Fibroblast of villous mesenchyme (primary cell): Measurements from ENCODE around the gene MICALL2. TPM values are rescaled to one million over a fixed set of nuclear protein-coding genes. Genes with fewer than 3 reads are reported as not detected.
A peak's percentile ranks its signal among the peaks of the same experiment; 100 is the strongest.

Experiments
- DNase-seq: peaks from one replicate; pipeline ENCODE4 v3.0.0-alpha.2; 2010; ENCODE audit warnings: low read depth
- H3K4me3 ChIP-seq: 2 replicates; pipeline ENCODE4 v1.5.1; 2011; ENCODE audit warnings: low read depth, mild to moderate bottlenecking, low read length
- total RNA-seq: library from RNA; depleted of rRNA; stranded (reverse); fragments of >200 nt; gene quantifications from 2 replicates; pipeline ENCODE4 v1.2.3, GENCODE V29; 2012
- TF ChIP-seq, protein P1 (sequence below): IDR thresholded peaks from 2 replicates; pipeline ENCODE4 v1.5.1; 2012; ENCODE audit warnings: low read depth, mild to moderate bottlenecking, low read length; ENCODE audit not compliant: insufficient read depth

The MICALL2 gene
- total RNA-seq, 1 donor, result 34.5 TPM

DNA sequence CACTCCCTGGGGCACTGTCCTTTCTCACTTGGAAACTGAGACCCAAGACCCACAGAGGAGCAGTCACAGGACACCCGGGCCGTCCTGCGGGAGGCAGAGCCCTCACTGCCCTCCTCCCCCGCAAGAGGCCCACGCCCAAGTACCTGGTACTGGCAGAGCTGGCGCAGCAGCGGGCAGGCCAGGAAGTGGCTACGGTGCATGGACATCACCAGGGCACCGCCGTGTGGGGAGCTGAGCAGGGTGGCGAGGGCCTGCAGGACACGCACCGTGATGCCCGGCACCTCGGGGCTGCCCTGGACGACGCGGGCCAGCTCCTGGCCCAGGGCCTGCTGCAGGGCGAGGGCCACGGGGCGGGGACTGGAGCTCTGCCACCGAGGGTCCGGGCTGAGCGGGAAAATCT is 20.0 kb upstream of the MICALL2 start:
- H3K4me3 ChIP-seq, result no peak overlapping the region
- DNase-seq, result no peak
- TF ChIP-seq, protein P1, sequence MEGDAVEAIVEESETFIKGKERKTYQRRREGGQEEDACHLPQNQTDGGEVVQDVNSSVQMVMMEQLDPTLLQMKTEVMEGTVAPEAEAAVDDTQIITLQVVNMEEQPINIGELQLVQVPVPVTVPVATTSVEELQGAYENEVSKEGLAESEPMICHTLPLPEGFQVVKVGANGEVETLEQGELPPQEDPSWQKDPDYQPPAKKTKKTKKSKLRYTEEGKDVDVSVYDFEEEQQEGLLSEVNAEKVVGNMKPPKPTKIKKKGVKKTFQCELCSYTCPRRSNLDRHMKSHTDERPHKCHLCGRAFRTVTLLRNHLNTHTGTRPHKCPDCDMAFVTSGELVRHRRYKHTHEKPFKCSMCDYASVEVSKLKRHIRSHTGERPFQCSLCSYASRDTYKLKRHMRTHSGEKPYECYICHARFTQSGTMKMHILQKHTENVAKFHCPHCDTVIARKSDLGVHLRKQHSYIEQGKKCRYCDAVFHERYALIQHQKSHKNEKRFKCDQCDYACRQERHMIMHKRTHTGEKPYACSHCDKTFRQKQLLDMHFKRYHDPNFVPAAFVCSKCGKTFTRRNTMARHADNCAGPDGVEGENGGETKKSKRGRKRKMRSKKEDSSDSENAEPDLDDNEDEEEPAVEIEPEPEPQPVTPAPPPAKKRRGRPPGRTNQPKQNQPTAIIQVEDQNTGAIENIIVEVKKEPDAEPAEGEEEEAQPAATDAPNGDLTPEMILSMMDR, result no peak

DNA sequence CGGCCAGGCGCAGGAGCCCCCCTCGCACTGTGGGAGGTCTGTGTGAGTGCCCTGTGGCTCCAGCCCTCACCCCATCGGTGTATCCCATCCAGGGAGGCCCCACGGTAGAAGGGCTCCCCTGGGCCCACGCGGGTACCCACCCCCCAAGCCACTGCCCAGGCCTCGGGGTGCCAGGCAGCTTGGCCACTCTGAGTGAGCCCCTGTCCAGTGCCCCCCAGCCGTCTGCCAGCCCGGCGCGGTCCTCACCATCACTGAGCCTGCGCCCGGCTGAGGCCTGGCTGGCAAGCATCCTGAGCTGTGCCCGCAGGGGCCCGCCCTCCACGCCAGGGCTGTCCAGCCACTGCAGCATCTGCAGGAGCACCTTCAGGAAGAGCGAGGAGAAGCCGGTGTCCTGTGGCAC is 19.2 kb upstream of the MICALL2 start:
- TF ChIP-seq, protein P1, result no peak
- DNase-seq, result no peak
- no peak overlapping the region for H3K4me3 ChIP-seq

DNA sequence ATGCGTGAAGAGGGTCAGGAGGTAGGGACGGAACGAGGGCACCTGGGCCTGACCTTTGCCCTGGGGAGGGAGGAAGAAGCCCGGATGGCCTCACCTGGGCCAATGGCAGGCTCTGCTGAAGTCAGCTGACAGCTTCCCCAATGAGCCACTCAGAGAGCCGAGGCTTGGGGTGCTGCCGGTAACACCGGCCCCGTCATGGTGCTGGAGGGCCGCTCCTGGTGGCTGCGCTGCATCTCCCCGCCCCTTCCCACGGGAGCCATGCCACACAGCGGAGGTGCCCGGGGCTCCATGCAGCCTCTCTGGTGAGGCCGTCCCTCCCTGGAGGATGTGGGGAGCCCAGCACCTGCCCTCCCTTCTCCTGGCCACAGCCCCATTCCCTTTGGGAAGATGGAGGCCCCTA is 17.6 kb upstream of the MICALL2 start:
- no peak overlapping the region for H3K4me3 ChIP-seq
- no peak for DNase-seq
- TF ChIP-seq, protein P1, result no peak

DNA sequence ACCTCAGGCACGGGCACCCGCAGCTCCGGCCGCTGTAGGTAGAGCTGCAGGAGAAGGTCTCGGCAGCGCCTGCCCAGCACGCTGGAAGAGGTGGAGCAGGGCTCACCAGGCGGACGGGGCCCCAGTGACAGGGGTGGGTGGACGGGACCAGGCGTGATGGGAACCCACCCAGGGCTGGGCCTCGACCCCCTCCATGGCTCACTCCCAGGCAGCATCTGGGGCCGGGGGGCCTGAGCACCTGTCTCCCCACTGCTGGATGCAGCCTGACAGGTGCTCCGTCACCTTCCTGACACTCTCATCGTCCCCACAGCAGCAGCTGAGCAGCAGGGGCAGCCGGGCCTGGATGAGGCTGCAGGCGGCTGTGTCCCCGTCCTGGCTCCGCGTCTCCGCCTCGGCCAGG is 16.7 kb upstream of the MICALL2 start:
- no peak overlapping the region for H3K4me3 ChIP-seq
- TF ChIP-seq, protein P1, result no peak
- DNase-seq, result no peak

DNA sequence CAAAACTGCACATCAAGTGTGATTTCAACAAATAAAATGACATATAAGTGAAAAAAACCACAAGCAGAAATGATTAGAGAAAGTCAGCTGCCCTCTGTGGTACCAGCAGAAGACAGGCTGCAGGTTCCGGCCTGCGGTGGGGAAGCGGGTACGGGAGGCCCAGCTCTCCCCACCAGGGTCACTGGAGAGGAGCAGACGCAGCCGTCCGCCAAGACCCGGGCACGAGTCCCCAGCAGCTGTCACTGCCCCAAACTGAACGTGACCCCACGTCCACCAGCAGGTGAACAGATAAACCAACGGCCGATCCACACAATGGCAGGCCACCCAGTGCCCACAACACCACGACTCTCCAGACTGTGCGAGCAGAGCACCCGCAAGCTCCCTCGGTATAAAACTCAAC is 16.1 kb upstream of the MICALL2 start:
- TF ChIP-seq, protein P1, result no peak
- H3K4me3 ChIP-seq, result no peak overlapping the region
- no peak for DNase-seq

DNA sequence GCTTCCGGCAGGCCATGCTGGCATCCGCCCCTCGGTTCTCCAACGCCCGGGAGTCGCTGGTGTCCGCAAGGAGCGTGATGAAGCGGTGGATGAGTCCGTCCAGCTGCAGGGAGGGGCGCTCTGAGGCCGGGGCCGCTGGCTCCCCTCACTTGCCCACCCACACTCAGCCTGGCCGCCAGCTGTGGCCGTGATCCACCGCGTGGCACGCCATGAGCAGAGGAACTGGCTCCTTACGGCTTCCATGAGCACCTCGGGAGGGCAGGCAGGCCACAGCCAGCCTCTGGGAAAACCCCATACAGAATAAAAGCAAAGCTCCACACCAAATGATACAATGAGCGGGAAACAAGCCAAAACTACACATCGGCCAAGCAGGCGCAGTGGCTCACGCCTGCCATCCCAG is 15.5 kb upstream of the MICALL2 start:
- no peak for DNase-seq
- TF ChIP-seq, protein P1, result no peak
- H3K4me3 ChIP-seq, result no peak overlapping the region

DNA sequence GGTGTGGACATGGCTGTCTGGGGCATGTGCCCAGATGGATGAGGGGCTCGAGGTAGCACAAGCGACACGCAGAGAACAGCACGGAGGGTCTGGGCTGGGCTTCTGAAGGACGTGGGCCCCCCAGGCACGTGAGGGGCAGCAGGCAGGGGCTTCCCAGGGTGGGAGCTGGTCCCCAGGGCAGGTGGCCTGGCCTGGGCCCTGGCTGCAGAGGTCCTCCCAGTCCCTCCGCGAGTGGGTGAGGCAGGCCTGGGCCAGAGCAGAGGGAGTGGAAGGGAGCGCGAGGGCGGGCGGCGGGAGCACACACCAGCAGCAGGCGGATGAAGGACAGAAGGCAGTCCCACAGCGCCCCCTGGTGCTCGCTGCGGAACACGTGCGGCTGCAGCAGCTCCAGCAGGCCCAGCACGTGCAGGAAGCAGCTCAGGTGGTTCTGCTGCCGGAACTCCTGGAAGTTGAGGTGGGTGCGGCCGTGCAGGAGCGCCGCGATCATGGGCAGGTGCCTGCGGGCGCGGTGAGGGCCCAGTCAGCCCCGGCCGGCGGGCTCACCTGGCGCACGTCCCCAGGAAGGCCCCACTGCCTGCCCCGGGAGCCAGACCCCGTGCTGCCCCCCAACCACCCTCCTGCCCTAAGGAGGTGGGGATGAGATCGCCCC is 14.7 kb upstream of the MICALL2 start:
- H3K4me3 ChIP-seq, result no peak overlapping the region
- TF ChIP-seq, protein P1, result peak; percentile 85
- peak; percentile 83 for DNase-seq
